GM18951 (cell line): ENCODE data around the gene RPRML.

Experiments
- POLR2A ChIP-seq: IDR thresholded peaks from 4 replicates; pipeline ENCODE4 v1.6.1; 2011; ENCODE audit warnings: mild to moderate bottlenecking; ENCODE audit not compliant: insufficient read length, insufficient read depth; ENCODE audit errors: extremely low read depth
- in situ Hi-C: fragments of 300-500 bp; cut with MboI; formaldehyde crosslinking; loops from one replicate; pipeline ENCODE4 v1.12.0; 2022; ENCODE audit warnings: low sequenced_read_pairs, mixed read lengths, inconsistent platforms; ENCODE audit not compliant: unreplicated experiment

RPRML gene

GRCh38 chr17:46947216-46947615, 31.8 kb downstream of the RPRML start:
- in situ Hi-C loops = no loop called here
- TF ChIP-seq POLR2A = no peak

- in situ Hi-C loops = no loop called here
- no peak for TF ChIP-seq POLR2A
Measured at GRCh38 chr17:46944931-46945330, 34.1 kb downstream of the RPRML start.

- in situ Hi-C loops = no loop called here
- peak; percentile 27 for TF ChIP-seq POLR2A
Measured at GRCh38 chr17:46943501-46944393, 35.3 kb downstream of the RPRML start.

GRCh38 chr17:46943218-46943500, 35.9 kb downstream of the RPRML start:
- in situ Hi-C loops = no loop called here

GRCh38 chr17:46942441-46943217, 36.4 kb downstream of the RPRML start:
- no peak for TF ChIP-seq POLR2A

More at GRCh38 chr17:46943218-46943500, 35.9 kb downstream of the RPRML start:
- TF ChIP-seq POLR2A = no peak

GRCh38 chr17:46940692-46941404, 38.2 kb downstream of the RPRML start:
- in situ Hi-C loops = no loop called here
- no peak for TF ChIP-seq POLR2A

More at GRCh38 chr17:46942441-46943217, 36.4 kb downstream of the RPRML start:
- in situ Hi-C loops = no loop called here

GRCh38 chr17:46935658-46936266, 43.3 kb downstream of the RPRML start:
- in situ Hi-C loops = no loop called here
- no peak for TF ChIP-seq POLR2A

- in situ Hi-C loops = no loop called here
Measured at GRCh38 chr17:46931596-46931995, 47.5 kb downstream of the RPRML start.

GRCh38 chr17:46930051-46930450, 49.0 kb downstream of the RPRML start:
- in situ Hi-C loops = no loop called here
- no peak for TF ChIP-seq POLR2A

More at GRCh38 chr17:46931596-46931995, 47.5 kb downstream of the RPRML start:
- TF ChIP-seq POLR2A = no peak

GRCh38 chr17:46929413-46929812, 49.6 kb downstream of the RPRML start:
- no peak for TF ChIP-seq POLR2A
- in situ Hi-C loops = no loop called here

GRCh38 chr17:46928467-46929261, 50.4 kb downstream of the RPRML start:
- in situ Hi-C loops = no loop called here

More at GRCh38 chr17:46928467-46929261, 50.4 kb downstream of the RPRML start:
- no peak for TF ChIP-seq POLR2A
